DND-41 (cell line): Measurements from ENCODE around the gene PDS5B.

Source experiments
- EZH2 ChIP-seq: IDR thresholded peaks from 3 replicates; pipeline ENCODE4 v1.6.1; 2012; ENCODE audit warnings: borderline replicate concordance, low read depth, mild to moderate bottlenecking, moderate library complexity, low read length, inconsistent platforms; ENCODE audit not compliant: severe bottlenecking
- TF ChIP-seq, protein P1 (sequence below): IDR thresholded peaks from 2 replicates; pipeline ENCODE4 v1.5.1; 2012; ENCODE audit warnings: borderline replicate concordance, low read length, moderate library complexity, mild to moderate bottlenecking; ENCODE audit not compliant: poor library complexity, severe bottlenecking; ENCODE audit errors: extremely low read depth

DNA sequence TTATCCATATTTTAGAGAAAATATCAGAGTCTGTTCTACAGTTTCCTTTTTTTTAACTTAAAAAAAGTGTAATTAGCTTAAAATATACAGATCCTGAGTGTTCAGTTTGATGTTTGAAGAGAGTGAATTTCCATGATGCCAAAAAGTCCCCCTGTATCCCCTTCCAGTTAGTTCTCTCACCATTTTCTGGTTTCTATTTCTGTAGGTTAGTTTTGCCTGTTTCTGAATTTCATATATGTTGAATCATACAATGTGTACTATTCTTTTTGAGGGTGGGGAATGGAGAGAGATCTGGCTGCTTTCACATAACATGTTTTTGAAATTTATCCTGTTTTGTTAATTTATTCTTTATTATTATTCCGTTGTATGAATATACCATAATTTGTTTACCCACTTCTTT is 95.9 kb downstream of the PDS5B start:
- TF ChIP-seq, protein P1, sequence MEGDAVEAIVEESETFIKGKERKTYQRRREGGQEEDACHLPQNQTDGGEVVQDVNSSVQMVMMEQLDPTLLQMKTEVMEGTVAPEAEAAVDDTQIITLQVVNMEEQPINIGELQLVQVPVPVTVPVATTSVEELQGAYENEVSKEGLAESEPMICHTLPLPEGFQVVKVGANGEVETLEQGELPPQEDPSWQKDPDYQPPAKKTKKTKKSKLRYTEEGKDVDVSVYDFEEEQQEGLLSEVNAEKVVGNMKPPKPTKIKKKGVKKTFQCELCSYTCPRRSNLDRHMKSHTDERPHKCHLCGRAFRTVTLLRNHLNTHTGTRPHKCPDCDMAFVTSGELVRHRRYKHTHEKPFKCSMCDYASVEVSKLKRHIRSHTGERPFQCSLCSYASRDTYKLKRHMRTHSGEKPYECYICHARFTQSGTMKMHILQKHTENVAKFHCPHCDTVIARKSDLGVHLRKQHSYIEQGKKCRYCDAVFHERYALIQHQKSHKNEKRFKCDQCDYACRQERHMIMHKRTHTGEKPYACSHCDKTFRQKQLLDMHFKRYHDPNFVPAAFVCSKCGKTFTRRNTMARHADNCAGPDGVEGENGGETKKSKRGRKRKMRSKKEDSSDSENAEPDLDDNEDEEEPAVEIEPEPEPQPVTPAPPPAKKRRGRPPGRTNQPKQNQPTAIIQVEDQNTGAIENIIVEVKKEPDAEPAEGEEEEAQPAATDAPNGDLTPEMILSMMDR = no peak
- no peak for TF ChIP-seq EZH2
